ENCODE results near the gene PRELID1.

The PRELID1 gene

GRCh38 chr5:177269232-177269895, 34.2 kb upstream of the PRELID1 start:
- no peak overlapping the region for H3K4me3 ChIP-seq (replicated peaks in 1 of 2; ENCODE audit: low read depth in 2 of 2, low read length in 2 of 2)
- no peak for DNase-seq (ENCODE audit: low read depth in 2 of 2)
- no peak for TF ChIP-seq CTCF (IDR thresholded peaks at IDR 0.05; ENCODE audit: low read depth, low read length)

- DNase-seq (ENCODE audit: low read depth in 2 of 2) = no peak
- no peak for TF ChIP-seq CTCF (IDR thresholded peaks at IDR 0.05; ENCODE audit: low read depth, low read length)
- H3K4me3 ChIP-seq (replicated peaks in 1 of 2; ENCODE audit: low read depth in 2 of 2, low read length in 2 of 2) = no peak overlapping the region
Measured at GRCh38 chr5:177269976-177270375, 33.6 kb upstream of the PRELID1 start.

DNA sequence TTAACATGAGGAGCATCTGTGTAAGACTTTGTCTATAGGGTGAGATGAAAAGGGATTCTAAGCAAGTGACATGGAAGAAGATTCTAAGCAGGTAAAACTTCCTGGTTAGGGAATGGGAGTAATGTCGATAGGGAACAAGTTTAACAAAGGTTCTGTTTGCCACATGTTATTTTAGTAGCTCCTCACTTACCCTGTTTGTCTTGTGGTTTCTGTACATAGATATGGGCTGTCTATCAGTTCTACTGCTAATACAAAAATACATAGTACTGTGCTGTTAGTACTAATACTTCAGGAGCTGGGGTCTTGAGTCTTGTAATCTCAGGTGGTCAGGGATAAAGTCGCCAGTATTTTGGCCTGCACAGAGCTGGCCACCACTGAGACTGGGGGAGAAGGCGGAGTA, 32.9 kb upstream of the PRELID1 start:
- DNase-seq (ENCODE audit: low read depth in 2 of 2) = no peak
- TF ChIP-seq CTCF (IDR thresholded peaks at IDR 0.05; ENCODE audit: low read depth, low read length) = no peak
- no peak overlapping the region for H3K4me3 ChIP-seq (replicated peaks in 1 of 2; ENCODE audit: low read depth in 2 of 2, low read length in 2 of 2)

- no peak for TF ChIP-seq CTCF (IDR thresholded peaks at IDR 0.05; ENCODE audit: low read depth, low read length)
- no peak overlapping the region for H3K4me3 ChIP-seq (replicated peaks in 1 of 2; ENCODE audit: low read depth in 2 of 2, low read length in 2 of 2)
- DNase-seq (ENCODE audit: low read depth in 2 of 2) = peak in 1 of 2 donors; percentile 33
Measured at GRCh38 chr5:177271113-177271512, 32.5 kb upstream of the PRELID1 start.

GRCh38 chr5:177275883-177276282, 27.7 kb upstream of the PRELID1 start:
- TF ChIP-seq CTCF (IDR thresholded peaks at IDR 0.05; ENCODE audit: low read depth, low read length) = no peak
- H3K4me3 ChIP-seq (replicated peaks in 1 of 2; ENCODE audit: low read depth in 2 of 2, low read length in 2 of 2) = no peak overlapping the region
- DNase-seq (ENCODE audit: low read depth in 2 of 2) = no peak

- no peak overlapping the region for H3K4me3 ChIP-seq (replicated peaks in 1 of 2; ENCODE audit: low read depth in 2 of 2, low read length in 2 of 2)
- no peak for DNase-seq (ENCODE audit: low read depth in 2 of 2)
- TF ChIP-seq CTCF (IDR thresholded peaks at IDR 0.05; ENCODE audit: low read depth, low read length) = no peak
Measured at GRCh38 chr5:177276886-177277285, 26.7 kb upstream of the PRELID1 start.

GRCh38 chr5:177288191-177288590, 15.4 kb upstream of the PRELID1 start:
- H3K4me3 ChIP-seq (replicated peaks in 1 of 2; ENCODE audit: low read depth in 2 of 2, low read length in 2 of 2) = no peak overlapping the region
- no peak for TF ChIP-seq CTCF (IDR thresholded peaks at IDR 0.05; ENCODE audit: low read depth, low read length)
- DNase-seq (ENCODE audit: low read depth in 2 of 2) = no peak

All from cardiac fibroblast (primary cell).